GM19452 (cell line): ENCODE results near the gene ODAM.
A peak's percentile ranks its signal among the peaks of the same experiment; 100 is the strongest.
"Not testable (repeated sequence)": the region's sequence is repeated elsewhere in the genome, so short reads cannot be mapped to it uniquely, and the experiment has no call there.

ENCODE experiments used
- ATAC-seq: cut with Tn5 transposase; IDR thresholded peaks from one replicate; pipeline ENCODE4 v1.9.1; 2021; ENCODE audit not compliant: unreplicated experiment

The ODAM gene

GRCh38 chr4:70195425-70195824 lies at the start of gene ODAM:
TSS of gene ODAM (plus strand) at chr4:70195725. CDS start at chr4:70196544, 819 bp downstream.
- no peak for ATAC-seq

- ATAC-seq: no peak
Observed at GRCh38 chr4:70151271-70151670, 44.3 kb upstream of the ODAM start.

GRCh38 chr4:70152088-70152487 lies 43.4 kb upstream of the ODAM start:
- no peak for ATAC-seq

- ATAC-seq: no peak
Observed at GRCh38 chr4:70153937-70154336, 41.6 kb upstream of the ODAM start, which contains the start of gene PRR27. TSS of gene PRR27 (plus strand) at chr4:70154237. CDS start at chr4:70154376, 139 bp downstream.

- ATAC-seq: no peak
Observed at GRCh38 chr4:70158576-70158975, 36.9 kb upstream of the ODAM start.

GRCh38 chr4:70177090-70177489 lies 18.4 kb upstream of the ODAM start:
- ATAC-seq: no peak

GRCh38 chr4:70178075-70178660 lies 17.4 kb upstream of the ODAM start:
- ATAC-seq: no peak

- ATAC-seq: no peak
Observed at GRCh38 chr4:70179811-70180210, 15.7 kb upstream of the ODAM start.

- ATAC-seq: no peak
Observed at GRCh38 chr4:70181864-70182263, 13.7 kb upstream of the ODAM start.

GRCh38 chr4:70182517-70183167 lies 12.9 kb upstream of the ODAM start:
- ATAC-seq: no peak

- ATAC-seq: peak; percentile 81
Observed at GRCh38 chr4:70183168-70183939, 12.2 kb upstream of the ODAM start.

- no peak for ATAC-seq
Observed at GRCh38 chr4:70183940-70184246, 11.6 kb upstream of the ODAM start.

- ATAC-seq: no peak
Observed at GRCh38 chr4:70187216-70187615, 8.3 kb upstream of the ODAM start.

- ATAC-seq: no peak
Observed at GRCh38 chr4:70190579-70190978, 4.9 kb upstream of the ODAM start.

- no peak for ATAC-seq
Observed at GRCh38 chr4:70191647-70192046, 3.9 kb upstream of the ODAM start.

- no peak for ATAC-seq
Observed at GRCh38 chr4:70192895-70193294, 2.6 kb upstream of the ODAM start.

GRCh38 chr4:70196857-70197256 lies 1.3 kb downstream of the ODAM start:
- no peak for ATAC-seq

GRCh38 chr4:70197842-70198241 lies 2.3 kb downstream of the ODAM start:
- no peak for ATAC-seq

GRCh38 chr4:70203601-70204000 lies 8.1 kb downstream of the ODAM start:
- no peak for ATAC-seq

- not testable (repeated sequence) for ATAC-seq
Observed at GRCh38 chr4:70212752-70213151, 17.2 kb downstream of the ODAM start.

- ATAC-seq: not testable (repeated sequence)
Observed at GRCh38 chr4:70216109-70216508, 20.6 kb downstream of the ODAM start.

GRCh38 chr4:70216550-70216949 lies 21.0 kb downstream of the ODAM start:
- not testable (repeated sequence) for ATAC-seq
